K562 (cell line): ENCODE data around the gene DDT. TPM values are rescaled to one million over a fixed set of nuclear protein-coding genes. Genes with fewer than 3 reads are reported as not detected.
A peak's percentile ranks its signal among the peaks of the same experiment; 100 is the strongest.

ENCODE experiments used
- BRCA1 ChIP-seq, 2 experiments: fragments of 450-650 bp in 1 of 2; sonication (generic) in 1 of 2; formaldehyde crosslinking in 1 of 2; IDR thresholded peaks; 2 replicates each; pipeline versions ENCODE4 v1.5.0 to v1.6.1; 2017 to 2020; ENCODE audit warnings: mild to moderate bottlenecking in 1 of 2, missing genetic modification reagents in 1 of 2
- DMBX1 ChIP-seq: fragments of 250-450 bp; sonication (Bioruptor Pico); IDR thresholded peaks from 2 replicates; pipeline ENCODE4 v1.8.0; 2022; ENCODE audit warnings: inconsistent platforms, mild to moderate bottlenecking, moderate library complexity, borderline replicate concordance
- JUN ChIP-seq, 2 experiments: sonication (generic) in 1 of 2; formaldehyde crosslinking in 1 of 2; IDR thresholded peaks; 2 replicates each; pipeline versions ENCODE4 v1.6.1 to v1.8.0; 2012 to 2022; ENCODE audit warnings: borderline replicate concordance in 2 of 2, mild to moderate bottlenecking in 2 of 2, improper control_type of control experiment in 1 of 2, low read depth in 1 of 2, low read length in 1 of 2, missing genetic modification reagents in 1 of 2
- KDM1A ChIP-seq, 2 experiments: fragments of 450-650 bp; IDR thresholded peaks; 2 replicates each; pipeline ENCODE4 v1.6.1; 2016; ENCODE audit warnings: mild to moderate bottlenecking in 2 of 2
- MAFF ChIP-seq: IDR thresholded peaks from 2 replicates; pipeline ENCODE4 v1.6.1; 2012; ENCODE audit warnings: low read length, improper control_type of control experiment
- NCOA4 ChIP-seq: fragments of 450-650 bp; IDR thresholded peaks from 2 replicates; pipeline ENCODE4 v1.6.1; 2018; ENCODE audit warnings: mild to moderate bottlenecking; ENCODE audit not compliant: partially characterized antibody
- POLR2H ChIP-seq: IDR thresholded peaks from 2 replicates; pipeline ENCODE4 v1.6.1; 2016; ENCODE audit warnings: missing genetic modification characterization, low read depth, mild to moderate bottlenecking, control low read depth, missing compliant biosample characterization, moderate library complexity
- RB1 ChIP-seq: fragments of 450-650 bp; IDR thresholded peaks from 2 replicates; pipeline ENCODE4 v1.6.1; 2017; ENCODE audit warnings: low read depth, mild to moderate bottlenecking
- RBM14 ChIP-seq: fragments of 200-400 bp; formaldehyde crosslinking; IDR thresholded peaks from 2 replicates; pipeline ENCODE4 v1.6.1; 2018; ENCODE audit warnings: low read depth, mild to moderate bottlenecking, low read length, moderate library complexity, borderline replicate concordance; ENCODE audit not compliant: insufficient read depth
- TCF3 ChIP-seq: sonication (generic); formaldehyde crosslinking; IDR thresholded peaks from 2 replicates; pipeline ENCODE4 v1.4.0; 2020; ENCODE audit warnings: mild to moderate bottlenecking, missing genetic modification reagents
- TEAD4 ChIP-seq, 2 experiments: sonication (generic) in 1 of 2; formaldehyde crosslinking in 1 of 2; IDR thresholded peaks; 2 replicates each; pipeline versions ENCODE4 v1.6.1 to v1.8.0; 2012 to 2022; ENCODE audit warnings: borderline replicate concordance in 1 of 2, inconsistent platforms in 1 of 2, low read length in 1 of 2, mild to moderate bottlenecking in 1 of 2, missing genetic modification reagents in 1 of 2
- USF2 ChIP-seq: sonication (generic); formaldehyde crosslinking; IDR thresholded peaks from 2 replicates; pipeline ENCODE4 v1.5.0; 2020; ENCODE audit warnings: missing genetic modification reagents
- ZBTB40 ChIP-seq, 2 experiments: fragments of 450-650 bp in 1 of 2; sonication (generic) in 1 of 2; formaldehyde crosslinking in 1 of 2; IDR thresholded peaks; 2 replicates each; pipeline versions ENCODE4 v1.7.1 to v1.9.0; 2016 to 2022; ENCODE audit warnings: inconsistent platforms in 1 of 2, mild to moderate bottlenecking in 1 of 2, missing genetic modification reagents in 1 of 2
- ZNF707 ChIP-seq: fragments of 250-450 bp; sonication (Bioruptor Pico); conservative IDR thresholded peaks from 2 replicates; pipeline ENCODE4 v1.8.0; 2022; ENCODE audit warnings: inconsistent platforms, mild to moderate bottlenecking, moderate library complexity
- polyA plus RNA-seq, 8 experiments: library from polyadenylated mRNA; depleted of rRNA in 4 of 8; stranded (reverse) in 5 of 8; unstranded in 3 of 8; fragments of >200 nt; fragmentation: Nextera tagmentation in 2 of 8; fragmentation: Illumina TruSeq in 1 of 8; extraction: Ambion mirVana in 2 of 8; extraction: Trizol in 1 of 8; gene quantifications; 2 replicates each; pipeline versions ENCODE4 v1.2.1 to v1.2.3, GENCODE V29; 2011 to 2014; ENCODE audit warnings: inconsistent platforms in 1 of 8, missing spikeins in 1 of 8
- total RNA-seq, 7 experiments: library from RNA; depleted of rRNA in 6 of 7; stranded (reverse); fragments of >200 nt in 6 of 7; fragmentation: Illumina TruSeq in 2 of 7; extraction: Trizol in 2 of 7; gene quantifications; 2 replicates each; pipeline versions ENCODE4 v1.2.1 to v1.2.3, GENCODE V29; 2011 to 2021; ENCODE audit warnings: low replicate concordance in 1 of 7
- TF ChIP-seq, protein P1 (sequence below): fragments of 450-650 bp; conservative IDR thresholded peaks from 2 replicates; pipeline ENCODE4 v1.6.1; 2016; ENCODE audit warnings: missing genetic modification characterization, low read depth, mild to moderate bottlenecking, missing compliant biosample characterization, moderate library complexity

The DDT gene
- total and polyA plus RNA-seq, 9 of the 15 experiments (the other 6 are each of a cell fraction or from before 2014, with no cell fraction given), result 24.0 to 209 (median 63.2) TPM

DNA sequence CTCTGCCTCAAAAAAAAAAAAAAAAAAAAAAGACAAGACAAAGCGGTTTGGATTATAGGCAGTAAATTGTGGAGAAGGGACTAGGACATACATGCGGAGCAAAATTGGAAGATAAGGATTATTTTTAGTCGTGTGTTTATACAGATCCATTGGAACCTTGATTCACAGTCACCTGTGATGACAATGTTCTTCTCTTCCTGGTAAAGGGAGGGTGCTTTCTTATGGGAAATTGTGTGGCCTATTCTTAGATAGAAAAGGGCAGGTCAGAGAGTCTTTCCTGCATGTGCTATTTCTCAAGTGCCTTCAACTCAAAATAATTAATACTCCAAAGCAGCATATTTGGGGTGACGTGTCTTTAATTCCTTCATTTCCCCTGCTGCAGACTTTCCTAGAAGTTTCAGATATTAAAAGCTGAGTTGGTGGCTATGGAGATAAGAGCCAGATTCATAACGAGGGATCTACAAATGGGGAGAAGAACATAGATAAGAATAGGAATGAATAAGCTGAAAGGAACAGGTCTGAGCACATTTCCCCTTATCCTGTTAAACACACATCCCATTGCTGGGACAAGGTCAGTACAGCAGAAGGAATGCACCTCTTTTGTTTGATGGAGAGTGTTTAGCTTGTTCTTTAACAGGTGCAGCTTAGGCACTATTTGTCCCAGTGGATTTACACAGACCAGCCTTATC lies 35.8 kb downstream of the DDT start (continued):
- no peak for TF ChIP-seq ZBTB40 (IDR thresholded peaks at IDR 0.05)
- TF ChIP-seq ZBTB40 (CRISPR knock-in tag; IDR thresholded peaks at IDR 0.05), result no peak
- no peak for TF ChIP-seq DMBX1 (CRISPR knock-in tag)
- TF ChIP-seq POLR2H (tag), result no peak
- no peak for TF ChIP-seq MAFF
- no peak for TF ChIP-seq RBM14
- TF ChIP-seq, protein P1, sequence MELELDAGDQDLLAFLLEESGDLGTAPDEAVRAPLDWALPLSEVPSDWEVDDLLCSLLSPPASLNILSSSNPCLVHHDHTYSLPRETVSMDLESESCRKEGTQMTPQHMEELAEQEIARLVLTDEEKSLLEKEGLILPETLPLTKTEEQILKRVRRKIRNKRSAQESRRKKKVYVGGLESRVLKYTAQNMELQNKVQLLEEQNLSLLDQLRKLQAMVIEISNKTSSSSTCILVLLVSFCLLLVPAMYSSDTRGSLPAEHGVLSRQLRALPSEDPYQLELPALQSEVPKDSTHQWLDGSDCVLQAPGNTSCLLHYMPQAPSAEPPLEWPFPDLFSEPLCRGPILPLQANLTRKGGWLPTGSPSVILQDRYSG, result no peak
- TF ChIP-seq TCF3, result peak; percentile 69
- TF ChIP-seq KDM1A (IDR thresholded peaks at IDR 0.05), result peak; percentile 57 to 67; a peak in 3 of 4 replicates
- no peak for TF ChIP-seq BRCA1 (IDR thresholded peaks at IDR 0.05)
- no peak for TF ChIP-seq BRCA1 (CRISPR knock-in tag; IDR thresholded peaks at IDR 0.05)
- TF ChIP-seq JUN (IDR thresholded peaks at IDR 0.05; ENCODE audit: borderline replicate concordance, low read depth, low read length), result no peak
- no peak for TF ChIP-seq JUN (CRISPR knock-in tag; IDR thresholded peaks at IDR 0.05; ENCODE audit: borderline replicate concordance)
- TF ChIP-seq RB1, result no peak
- peak; percentile 53; the same call in 1 of the 2 replicates for TF ChIP-seq TEAD4 (IDR thresholded peaks at IDR 0.05; ENCODE audit: low read length)
- TF ChIP-seq TEAD4 (CRISPR knock-in tag; IDR thresholded peaks at IDR 0.05; ENCODE audit: borderline replicate concordance), result no peak
- TF ChIP-seq ZNF707, result no peak
- TF ChIP-seq USF2 (CRISPR knock-in tag), result no peak
- no peak for TF ChIP-seq NCOA4
